ENCODE results near the gene FGL2. TPM values are rescaled to one million over a fixed set of nuclear protein-coding genes. Genes with fewer than 3 reads are reported as not detected.

FGL2 gene
- polyA plus RNA-seq, 3 donors = 238 to 775 (median 774) TPM

- H3K9me3 ChIP-seq (replicated peaks in 1 of 2; ENCODE audit: control insufficient read depth in 1 of 2, insufficient read depth in 1 of 2, low read length in 2 of 2) = no peaks in the 10 kb centered on the region
- Mint-ChIP-seq H3K9me3 (peaks cover 0 to 2% (median 0%) of the 10 kb centered on the region in 7 donors), H3K4me3 (peak overlapping the region; percentile 2 to 68), H3K27ac (peak overlapping the region; percentile 49 to 89 (median 84)), H3K36me3 (peaks cover 5 to 11% of the 10 kb centered on the region in 2 donors), H3K4me1 (peaks cover 85% of the 10 kb centered on the region), H3K27me3 (ENCODE audit: low read depth in 3 of 3) (no peaks in the 10 kb centered on the region)
- H2AFZ ChIP-seq (ENCODE audit: insufficient read depth, low read depth, low read length, poor library complexity, severe bottlenecking) = no peak overlapping the region
- H3K27ac ChIP-seq (ENCODE audit: low read depth in 1 of 2, low read length in 2 of 2) = peak overlapping the region in 1 of 2 donors; percentile 69
- TF ChIP-seq CTCF (IDR thresholded peaks at IDR 0.05) = no peak
- DNase-seq = peak; percentile 50 to 72 (median 53)
- H3K4me3 ChIP-seq (replicated peaks in 1 of 3; ENCODE audit: low read depth in 2 of 3, low read length in 3 of 3) = peak overlapping the region in 1 of 3 experiments; percentile 22
- no peak overlapping the region for H3K9ac ChIP-seq (ENCODE audit: insufficient read depth, low read length, poor library complexity, severe bottlenecking)
- no peaks in the 10 kb centered on the region for H3K27me3 ChIP-seq (ENCODE audit: control insufficient read depth in 2 of 2, insufficient read depth in 2 of 2, low read length in 2 of 2)
- H3K36me3 ChIP-seq (replicated peaks in 1 of 2; ENCODE audit: control insufficient read depth in 1 of 2, insufficient read depth in 2 of 2, low read length in 2 of 2) = peaks cover 6 to 8% of the 10 kb centered on the region in 2 donors
- 4% methylated on average over 2 of the region's 4 CpGs for WGBS (ENCODE audit: insufficient coverage)
- no peaks in the 10 kb centered on the region for H4K20me1 ChIP-seq (ENCODE audit: insufficient read depth, low read length)
- H3K79me2 ChIP-seq (ENCODE audit: insufficient read depth, low read length) = peaks cover 36% of the 10 kb centered on the region
- peaks cover 85 to 96% of the 10 kb centered on the region in 2 donors for H3K4me1 ChIP-seq (ENCODE audit: control insufficient read depth in 1 of 2, insufficient read depth in 2 of 2, low read length in 2 of 2)
- intact Hi-C loops (cut with micrococcal nuclease) = no loop called here
- peak overlapping the region; percentile 31 for H3K4me2 ChIP-seq (replicated peaks; ENCODE audit: extremely low read depth, low read length, poor library complexity, severe bottlenecking)
These were observed 10.7 kb downstream of the FGL2 start for GRCh38 chr7:77188731-77189437.

GRCh38 chr7:77185866-77186265 is 13.8 kb downstream of the FGL2 start:
- Histone ChIP-seq H3K27ac (ENCODE audit: low read depth in 1 of 2, low read length in 2 of 2) (peak overlapping the region in 1 of 2 donors; percentile 6), H3K79me2 (ENCODE audit: insufficient read depth, low read length) (peaks cover 8% of the 10 kb centered on the region), H3K27me3 (ENCODE audit: control insufficient read depth in 2 of 2, insufficient read depth in 2 of 2, low read length in 2 of 2) (no peaks in the 10 kb centered on the region), H3K4me2 (replicated peaks; ENCODE audit: extremely low read depth, low read length, poor library complexity, severe bottlenecking) (peak overlapping the region; percentile 16), H3K36me3 (replicated peaks in 1 of 2; ENCODE audit: control insufficient read depth in 1 of 2, insufficient read depth in 2 of 2, low read length in 2 of 2) (no peaks in the 10 kb centered on the region), H2AFZ (ENCODE audit: insufficient read depth, low read depth, low read length, poor library complexity, severe bottlenecking) (no peak overlapping the region), H3K9ac (ENCODE audit: insufficient read depth, low read length, poor library complexity, severe bottlenecking) (no peak overlapping the region), H3K4me3 (replicated peaks in 1 of 3; ENCODE audit: low read depth in 2 of 3, low read length in 3 of 3) (peak overlapping the region in 1 of 3 experiments; percentile 0), H3K4me1 (ENCODE audit: control insufficient read depth in 1 of 2, insufficient read depth in 2 of 2, low read length in 2 of 2) (peaks cover 81 to 89% of the 10 kb centered on the region in 2 donors), H3K9me3 (replicated peaks in 1 of 2; ENCODE audit: control insufficient read depth in 1 of 2, insufficient read depth in 1 of 2, low read length in 2 of 2) (no peaks in the 10 kb centered on the region), H4K20me1 (ENCODE audit: insufficient read depth, low read length) (no peaks in the 10 kb centered on the region)
- intact Hi-C loops (cut with micrococcal nuclease) = no loop called here
- WGBS (ENCODE audit: insufficient coverage) = no CpG with 5 or more reads among the region's 2 CpGs
- H3K4me1 Mint-ChIP-seq = peaks cover 83% of the 10 kb centered on the region
- no peak for TF ChIP-seq CTCF (IDR thresholded peaks at IDR 0.05)
- H3K27me3 Mint-ChIP-seq (ENCODE audit: low read depth in 3 of 3) = peaks cover 0 to 2% (median 0%) of the 10 kb centered on the region in 3 donors
- H3K9me3 Mint-ChIP-seq = peaks cover 0 to 4% (median 3%) of the 10 kb centered on the region in 7 donors
- peaks cover 5% of the 10 kb centered on the region in 2 donors for H3K36me3 Mint-ChIP-seq
- H3K4me3 Mint-ChIP-seq = no peak overlapping the region
- DNase-seq = no peak
- peak overlapping the region in 4 of 7 donors; percentile 15 to 58 (median 26) for H3K27ac Mint-ChIP-seq

All from CD14-positive monocyte (primary cell).